ENCODE results near the gene MEAK7.

- TF ChIP-seq CTCF (IDR thresholded peaks at IDR 0.05; ENCODE audit: low read depth, low read length, poor library complexity, severe bottlenecking) (no peak), EZH2phosphoT487 (IDR thresholded peaks at IDR 0.05; ENCODE audit: borderline replicate concordance, low read length) (no peak)
Measured at GRCh38 chr16:84541999-84542817, 37.7 kb upstream of the MEAK7 start.

All from DOHH2 (cell line).